Measurements from ENCODE around the gene SCUBE1.
A peak's percentile ranks its signal among the peaks of the same experiment; 100 is the strongest.

The SCUBE1 gene

GRCh38 chr22:43150731-43151206 lies 192.4 kb downstream of the SCUBE1 start:
- no peak overlapping the region for H3K14ac ChIP-seq (ENCODE audit: low read length)
- no peak overlapping the region for H2BK5ac ChIP-seq (ENCODE audit: low read length)
- H3K79me1 ChIP-seq (ENCODE audit: low read depth, low read length), result peaks cover 3% of the 10 kb centered on the region
- H2BK15ac ChIP-seq (ENCODE audit: low read length), result peak overlapping the region; percentile 62
- no peak overlapping the region for H4K91ac ChIP-seq (ENCODE audit: low read depth, low read length, poor library complexity)
- peak overlapping the region; percentile 37 for H3K23ac ChIP-seq (ENCODE audit: low read depth, low read length, poor library complexity)
- H2BK120ac ChIP-seq (ENCODE audit: low read depth, low read length), result no peak overlapping the region
- no peak overlapping the region for H3K9ac ChIP-seq (ENCODE audit: low read depth, low read length, poor library complexity)
- WGBS, 2 donors (ENCODE audit: extremely low coverage in 2 of 2, insufficient read length in 2 of 2, insufficient replicate concordance in 1 of 2), result no CpG with 5 or more reads among the region's 15 CpGs
- peak overlapping the region; percentile 86 for H3K4me2 ChIP-seq (ENCODE audit: insufficient read depth, low read length, poor library complexity, severe bottlenecking)
- H2AFZ ChIP-seq (ENCODE audit: low read length), result peak overlapping the region; percentile 55
- no peak overlapping the region for H2BK12ac ChIP-seq (ENCODE audit: low read length)
- H3K27ac ChIP-seq (replicated peaks; ENCODE audit: low read length), result no peak overlapping the region
- peak overlapping the region; percentile 29 to 79 for H3K4me3 ChIP-seq (ENCODE audit: low read length in 2 of 2)
- H3K9me3 ChIP-seq (replicated peaks in 1 of 2; ENCODE audit: control insufficient read depth in 2 of 2, insufficient read depth in 1 of 2, low read depth in 1 of 2, low read length in 2 of 2), result peaks cover 0 to 7% of the 10 kb centered on the region in 2 donors
- no peak overlapping the region for H4K8ac ChIP-seq (ENCODE audit: low read depth, low read length)
- DNase-seq (ENCODE audit: low spot score), result no peak
- H2AK5ac ChIP-seq (ENCODE audit: low read depth, low read length), result peak overlapping the region; percentile 98
- H3K18ac ChIP-seq (ENCODE audit: low read length), result peak overlapping the region; percentile 56
- no peaks in the 10 kb centered on the region for H3K36me3 ChIP-seq (replicated peaks in 1 of 2; ENCODE audit: control insufficient read depth in 2 of 2, insufficient read depth in 2 of 2, low read length in 2 of 2)
- peaks cover 4 to 23% (median 23%) of the 10 kb centered on the region in 3 experiments for H3K27me3 ChIP-seq (ENCODE audit: control insufficient read depth in 3 of 3, insufficient read depth in 3 of 3, low read depth in 1 of 3, low read length in 3 of 3)
- H3K4me1 ChIP-seq (ENCODE audit: control insufficient read depth in 2 of 2, insufficient read depth in 1 of 2, low read depth in 1 of 2, low read length in 2 of 2), result peaks cover 8 to 13% of the 10 kb centered on the region in 2 donors
- H3K4ac ChIP-seq (ENCODE audit: low read length), result no peak overlapping the region

GRCh38 chr22:43148581-43148980 lies 194.6 kb downstream of the SCUBE1 start:
- no peak overlapping the region for H3K27ac ChIP-seq (replicated peaks; ENCODE audit: low read length)
- H4K8ac ChIP-seq (ENCODE audit: low read depth, low read length), result no peak overlapping the region
- H3K9ac ChIP-seq (ENCODE audit: low read depth, low read length, poor library complexity), result no peak overlapping the region
- no peak overlapping the region for H3K18ac ChIP-seq (ENCODE audit: low read length)
- no peak overlapping the region for H2AFZ ChIP-seq (ENCODE audit: low read length)
- no peak overlapping the region for H2BK120ac ChIP-seq (ENCODE audit: low read depth, low read length)
- no peak overlapping the region for H3K14ac ChIP-seq (ENCODE audit: low read length)
- H3K4ac ChIP-seq (ENCODE audit: low read length), result no peak overlapping the region
- H3K23ac ChIP-seq (ENCODE audit: low read depth, low read length, poor library complexity), result peak overlapping the region; percentile 43
- H2BK15ac ChIP-seq (ENCODE audit: low read length), result peak overlapping the region; percentile 75
- no peak for DNase-seq (ENCODE audit: low spot score)
- peak overlapping the region; percentile 94 for H2AK5ac ChIP-seq (ENCODE audit: low read depth, low read length)
- H3K79me1 ChIP-seq (ENCODE audit: low read depth, low read length), result peaks cover 1% of the 10 kb centered on the region
- H3K4me3 ChIP-seq (ENCODE audit: low read length in 2 of 2), result no peak overlapping the region
- peaks cover 0 to 7% of the 10 kb centered on the region in 2 donors for H3K9me3 ChIP-seq (replicated peaks in 1 of 2; ENCODE audit: control insufficient read depth in 2 of 2, insufficient read depth in 1 of 2, low read depth in 1 of 2, low read length in 2 of 2)
- H3K4me1 ChIP-seq (ENCODE audit: control insufficient read depth in 2 of 2, insufficient read depth in 1 of 2, low read depth in 1 of 2, low read length in 2 of 2), result peaks cover 8 to 14% of the 10 kb centered on the region in 2 donors
- WGBS, 2 donors (ENCODE audit: extremely low coverage in 2 of 2, insufficient read length in 2 of 2, insufficient replicate concordance in 1 of 2), result no CpG with 5 or more reads among the region's 6 CpGs
- no peak overlapping the region for H2BK5ac ChIP-seq (ENCODE audit: low read length)
- H4K91ac ChIP-seq (ENCODE audit: low read depth, low read length, poor library complexity), result no peak overlapping the region
- peak overlapping the region; percentile 22 for H2BK12ac ChIP-seq (ENCODE audit: low read length)
- no peaks in the 10 kb centered on the region for H3K36me3 ChIP-seq (replicated peaks in 1 of 2; ENCODE audit: control insufficient read depth in 2 of 2, insufficient read depth in 2 of 2, low read length in 2 of 2)
- no peak overlapping the region for H3K4me2 ChIP-seq (ENCODE audit: insufficient read depth, low read length, poor library complexity, severe bottlenecking)
- H3K27me3 ChIP-seq (ENCODE audit: control insufficient read depth in 3 of 3, insufficient read depth in 3 of 3, low read depth in 1 of 3, low read length in 3 of 3), result peaks cover 4 to 24% (median 23%) of the 10 kb centered on the region in 3 experiments

GRCh38 chr22:43147821-43148220 lies 195.4 kb downstream of the SCUBE1 start:
- no peak overlapping the region for H2AK5ac ChIP-seq (ENCODE audit: low read depth, low read length)
- WGBS, 2 donors (ENCODE audit: extremely low coverage in 2 of 2, insufficient read length in 2 of 2, insufficient replicate concordance in 1 of 2), result no CpG with 5 or more reads among the region's 8 CpGs
- no peak overlapping the region for H3K23ac ChIP-seq (ENCODE audit: low read depth, low read length, poor library complexity)
- H3K14ac ChIP-seq (ENCODE audit: low read length), result no peak overlapping the region
- H2BK5ac ChIP-seq (ENCODE audit: low read length), result no peak overlapping the region
- H2BK120ac ChIP-seq (ENCODE audit: low read depth, low read length), result no peak overlapping the region
- H3K9me3 ChIP-seq (replicated peaks in 1 of 2; ENCODE audit: control insufficient read depth in 2 of 2, insufficient read depth in 1 of 2, low read depth in 1 of 2, low read length in 2 of 2), result peaks cover 0 to 7% of the 10 kb centered on the region in 2 donors
- no peaks in the 10 kb centered on the region for H3K36me3 ChIP-seq (replicated peaks in 1 of 2; ENCODE audit: control insufficient read depth in 2 of 2, insufficient read depth in 2 of 2, low read length in 2 of 2)
- H3K4me3 ChIP-seq (ENCODE audit: low read length in 2 of 2), result no peak overlapping the region
- H3K18ac ChIP-seq (ENCODE audit: low read length), result no peak overlapping the region
- H3K4me2 ChIP-seq (ENCODE audit: insufficient read depth, low read length, poor library complexity, severe bottlenecking), result no peak overlapping the region
- no peak overlapping the region for H3K27ac ChIP-seq (replicated peaks; ENCODE audit: low read length)
- H2BK15ac ChIP-seq (ENCODE audit: low read length), result no peak overlapping the region
- peak overlapping the region; percentile 20 for H2AFZ ChIP-seq (ENCODE audit: low read length)
- DNase-seq (ENCODE audit: low spot score), result no peak
- H3K27me3 ChIP-seq (ENCODE audit: control insufficient read depth in 3 of 3, insufficient read depth in 3 of 3, low read depth in 1 of 3, low read length in 3 of 3), result peaks cover 4 to 24% (median 23%) of the 10 kb centered on the region in 3 experiments
- no peak overlapping the region for H4K91ac ChIP-seq (ENCODE audit: low read depth, low read length, poor library complexity)
- peaks cover 6 to 16% of the 10 kb centered on the region in 2 donors for H3K4me1 ChIP-seq (ENCODE audit: control insufficient read depth in 2 of 2, insufficient read depth in 1 of 2, low read depth in 1 of 2, low read length in 2 of 2)
- H3K79me1 ChIP-seq (ENCODE audit: low read depth, low read length), result peaks cover 3% of the 10 kb centered on the region
- H3K9ac ChIP-seq (ENCODE audit: low read depth, low read length, poor library complexity), result no peak overlapping the region
- no peak overlapping the region for H2BK12ac ChIP-seq (ENCODE audit: low read length)
- no peak overlapping the region for H3K4ac ChIP-seq (ENCODE audit: low read length)
- no peak overlapping the region for H4K8ac ChIP-seq (ENCODE audit: low read depth, low read length)

All from neuronal stem cell (in vitro differentiated cells).